ENCODE data around the gene ADCYAP1R1. TPM values are rescaled to one million over a fixed set of nuclear protein-coding genes. Genes with fewer than 3 reads are reported as not detected.

Gene ADCYAP1R1
- total and polyA plus RNA-seq, 2 of the 8 experiments (the other 6 are each of a cell fraction or from before 2014, with no cell fraction given) = 14.4 to 14.6 TPM

- Histone ChIP-seq H3K36me3 (ENCODE audit: control insufficient read depth in 2 of 4, insufficient read depth in 4 of 4, low read length in 3 of 4) (no peaks in the 10 kb centered on the region), H3K4me1 (replicated peaks in 1 of 4; ENCODE audit: control insufficient read depth in 3 of 4, insufficient read depth in 4 of 4, low read length in 3 of 4) (peaks cover 1 to 17% (median 10%) of the 10 kb centered on the region in 4 experiments), H3K79me2 (ENCODE audit: control insufficient read depth in 1 of 2, insufficient read depth in 2 of 2, low read length in 2 of 2) (no peaks in the 10 kb centered on the region), H2AFZ (ENCODE audit: low read length) (no peak overlapping the region), H4K91ac (replicated peaks; ENCODE audit: insufficient read length, low read length) (no peak overlapping the region), H3K27me3 (replicated peaks in 1 of 4; ENCODE audit: control insufficient read depth in 3 of 4, extremely low read depth in 1 of 4, insufficient read depth in 3 of 4, low read length in 3 of 4) (peaks cover 3 to 35% (median 25%) of the 10 kb centered on the region in 4 experiments), H3K56ac (replicated peaks; ENCODE audit: insufficient read length, low read depth, low read length) (no peak overlapping the region), H4K5ac (ENCODE audit: insufficient read length, low read depth, low read length) (no peak overlapping the region), H3K4ac (replicated peaks; ENCODE audit: insufficient read length, low read depth, low read length) (no peak overlapping the region), H3K9ac (replicated peaks in 1 of 4; ENCODE audit: extremely low read depth in 1 of 4, low read depth in 3 of 4, low read length in 3 of 4) (no peak overlapping the region), H3K9me3 (ENCODE audit: insufficient read depth in 2 of 2, low read depth in 1 of 2, low read length in 1 of 2) (no peaks in the 10 kb centered on the region), H3K23ac (ENCODE audit: insufficient read length) (no peak overlapping the region), H2AK5ac (ENCODE audit: low read depth, low read length) (no peak overlapping the region), H2BK12ac (ENCODE audit: low read depth, low read length) (no peak overlapping the region), H2BK120ac (replicated peaks; ENCODE audit: low read depth, low read length) (peak overlapping the region; percentile 19), H3K18ac (ENCODE audit: extremely low read depth, low read length) (no peak overlapping the region), H4K8ac (ENCODE audit: extremely low read depth, insufficient read depth, low read length) (no peak overlapping the region; the same call in 1 of the 2 replicates), H3K4me2 (ENCODE audit: insufficient read depth in 1 of 2, low read depth in 2 of 2, low read length in 2 of 2) (no peak overlapping the region), H3K27ac (ENCODE audit: low read depth, low read length) (no peak overlapping the region), H3K4me3 (ENCODE audit: extremely low read depth in 1 of 4, insufficient read depth in 2 of 4, low read depth in 3 of 4, low read length in 4 of 4) (no peak overlapping the region), H2BK20ac (ENCODE audit: low read length) (no peak overlapping the region), H2BK5ac (ENCODE audit: low read depth, low read length) (no peak overlapping the region), H3K23me2 (ENCODE audit: low read depth, low read length) (peaks cover 14% of the 10 kb centered on the region; the same call in 1 of the 2 replicates), H2BK15ac (ENCODE audit: low read length) (no peak overlapping the region), H3K79me1 (ENCODE audit: low read depth, low read length) (no peaks in the 10 kb centered on the region), H4K20me1 (replicated peaks in 1 of 2; ENCODE audit: control insufficient read depth in 1 of 2, insufficient read depth in 2 of 2, low read length in 2 of 2) (peaks cover 0 to 2% of the 10 kb centered on the region in 2 experiments), H3K14ac (ENCODE audit: insufficient read length) (no peak overlapping the region)
- no peak for FAIRE-seq
- DNase-seq (ENCODE audit: low read depth in 1 of 2, low spot score in 2 of 2) = no peak
- ChIA-PET CTCF (ENCODE audit: partially characterized antibody) (interaction anchor here (0.7 to 52.0 kb wide), 7 partner anchors 10 to 85 kb away, joined by 3 to 880 read pairs (median 13); partner anchors contain the start of gene ADCYAP1R1), POLR2A (ENCODE audit: partially characterized antibody) (interaction anchor here (1.0 to 3.4 kb wide), 3 partner anchors 11 to 65 kb away, joined by 3 to 11 read pairs (median 3); no protein-coding TSS in a partner anchor)
- 84% methylated on average over 12 of the region's 12 CpGs; no CpG with 5 or more reads in 1 of the 2 experiments for WGBS, 2 experiments (ENCODE audit: extremely low coverage in 1 of 2, insufficient coverage in 1 of 2, insufficient read length in 1 of 2, insufficient replicate concordance in 2 of 2, low coverage in 1 of 2, low lambda C conversion rate in 2 of 2, missing lambda C conversion rate in 1 of 2)
- TF ChIP-seq NANOG (IDR thresholded peaks at IDR 0.05; ENCODE audit: insufficient read depth, low read depth, low read length, poor library complexity, severe bottlenecking) (no peak), POLR2A (IDR thresholded peaks at IDR 0.05; ENCODE audit: control extremely low read depth in 1 of 2, low read depth in 2 of 2, low read length in 2 of 2) (no peak), JUN (IDR thresholded peaks at IDR 0.05; ENCODE audit: low read depth, low read length) (no peak), SIN3A (conservative IDR thresholded peaks at IDR 0.05 in 1 of 2, IDR thresholded peaks at IDR 0.05 in 1 of 2; ENCODE audit: low read depth in 1 of 2, low read length in 2 of 2) (no peak), POLR2AphosphoS5 (IDR thresholded peaks at IDR 0.05; ENCODE audit: low read depth, low read length) (no peak), EP300 (IDR thresholded peaks at IDR 0.05; ENCODE audit: borderline replicate concordance in 1 of 2, low read depth in 2 of 2, low read length in 2 of 2) (no peak), RNF2 (IDR thresholded peaks at IDR 0.05; ENCODE audit: borderline replicate concordance, low read depth, low read length, missing control alignments, poor library complexity, severe bottlenecking) (no peak)
- TF ChIP-seq, protein P1, sequence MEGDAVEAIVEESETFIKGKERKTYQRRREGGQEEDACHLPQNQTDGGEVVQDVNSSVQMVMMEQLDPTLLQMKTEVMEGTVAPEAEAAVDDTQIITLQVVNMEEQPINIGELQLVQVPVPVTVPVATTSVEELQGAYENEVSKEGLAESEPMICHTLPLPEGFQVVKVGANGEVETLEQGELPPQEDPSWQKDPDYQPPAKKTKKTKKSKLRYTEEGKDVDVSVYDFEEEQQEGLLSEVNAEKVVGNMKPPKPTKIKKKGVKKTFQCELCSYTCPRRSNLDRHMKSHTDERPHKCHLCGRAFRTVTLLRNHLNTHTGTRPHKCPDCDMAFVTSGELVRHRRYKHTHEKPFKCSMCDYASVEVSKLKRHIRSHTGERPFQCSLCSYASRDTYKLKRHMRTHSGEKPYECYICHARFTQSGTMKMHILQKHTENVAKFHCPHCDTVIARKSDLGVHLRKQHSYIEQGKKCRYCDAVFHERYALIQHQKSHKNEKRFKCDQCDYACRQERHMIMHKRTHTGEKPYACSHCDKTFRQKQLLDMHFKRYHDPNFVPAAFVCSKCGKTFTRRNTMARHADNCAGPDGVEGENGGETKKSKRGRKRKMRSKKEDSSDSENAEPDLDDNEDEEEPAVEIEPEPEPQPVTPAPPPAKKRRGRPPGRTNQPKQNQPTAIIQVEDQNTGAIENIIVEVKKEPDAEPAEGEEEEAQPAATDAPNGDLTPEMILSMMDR (IDR thresholded peaks at IDR 0.05; ENCODE audit: control extremely low read depth in 1 of 3, insufficient read depth in 1 of 3, low read depth in 1 of 3, low read length in 3 of 3) = no peak
Measured at GRCh38 chr7:31049005-31049765, 2.9 kb upstream of the ADCYAP1R1 start.
